ENCODE measurements around the gene CCDC141. TPM values are rescaled to one million over a fixed set of nuclear protein-coding genes. Genes with fewer than 3 reads are reported as not detected.
A peak's percentile ranks its signal among the peaks of the same experiment; 100 is the strongest.

Gene CCDC141
- total RNA-seq, 1 donor, result not detected

DNA sequence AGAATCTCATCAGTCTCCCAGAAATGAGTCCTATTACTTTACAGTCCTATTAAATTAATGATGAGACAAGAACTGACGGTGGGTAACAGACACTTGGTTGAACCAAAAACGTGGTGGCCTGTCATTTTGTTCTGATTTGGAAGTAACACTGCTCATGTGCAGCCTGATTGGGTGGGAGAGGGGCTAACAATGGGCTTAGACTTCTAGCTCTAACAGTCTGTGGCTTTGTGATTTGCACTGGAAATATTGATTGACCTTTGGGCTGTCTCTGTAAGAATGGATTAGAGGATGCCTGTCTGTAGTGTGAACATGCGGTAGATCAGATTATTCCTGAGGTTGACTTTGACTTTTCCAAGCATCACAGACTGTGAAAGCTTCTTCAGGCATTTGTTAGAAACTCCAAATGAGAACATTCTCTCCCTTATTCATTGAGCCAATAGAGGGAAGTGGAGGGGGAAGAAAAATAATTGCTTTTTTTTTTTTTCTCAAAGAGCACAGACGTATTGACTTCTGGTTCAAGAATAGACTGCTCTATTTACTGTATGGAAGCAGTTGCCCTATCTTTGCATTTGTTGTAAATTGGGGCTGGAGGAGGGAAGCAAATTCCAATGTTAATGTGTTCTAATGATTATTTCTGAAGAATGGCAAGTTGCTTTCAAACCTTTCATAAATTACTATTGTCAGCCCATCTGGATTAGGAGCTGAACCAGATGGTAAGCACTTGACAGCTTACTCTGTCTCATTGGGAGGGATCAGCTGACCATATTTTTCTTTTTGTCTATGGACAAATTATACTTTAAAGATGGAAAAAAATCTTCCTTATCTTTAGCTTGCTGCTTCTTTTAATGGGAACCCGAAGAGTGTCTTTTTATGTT, 156.9 kb downstream of the CCDC141 start:
- TF ChIP-seq, protein P1, sequence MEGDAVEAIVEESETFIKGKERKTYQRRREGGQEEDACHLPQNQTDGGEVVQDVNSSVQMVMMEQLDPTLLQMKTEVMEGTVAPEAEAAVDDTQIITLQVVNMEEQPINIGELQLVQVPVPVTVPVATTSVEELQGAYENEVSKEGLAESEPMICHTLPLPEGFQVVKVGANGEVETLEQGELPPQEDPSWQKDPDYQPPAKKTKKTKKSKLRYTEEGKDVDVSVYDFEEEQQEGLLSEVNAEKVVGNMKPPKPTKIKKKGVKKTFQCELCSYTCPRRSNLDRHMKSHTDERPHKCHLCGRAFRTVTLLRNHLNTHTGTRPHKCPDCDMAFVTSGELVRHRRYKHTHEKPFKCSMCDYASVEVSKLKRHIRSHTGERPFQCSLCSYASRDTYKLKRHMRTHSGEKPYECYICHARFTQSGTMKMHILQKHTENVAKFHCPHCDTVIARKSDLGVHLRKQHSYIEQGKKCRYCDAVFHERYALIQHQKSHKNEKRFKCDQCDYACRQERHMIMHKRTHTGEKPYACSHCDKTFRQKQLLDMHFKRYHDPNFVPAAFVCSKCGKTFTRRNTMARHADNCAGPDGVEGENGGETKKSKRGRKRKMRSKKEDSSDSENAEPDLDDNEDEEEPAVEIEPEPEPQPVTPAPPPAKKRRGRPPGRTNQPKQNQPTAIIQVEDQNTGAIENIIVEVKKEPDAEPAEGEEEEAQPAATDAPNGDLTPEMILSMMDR (IDR thresholded peaks at IDR 0.05; ENCODE audit: extremely low read depth, low read depth, low read length), result no peak
- DNase-seq (ENCODE audit: insufficient read length, low spot score, missing footprints), result no peak
- no peaks in the 10 kb centered on the region for H3K79me2 ChIP-seq (ENCODE audit: insufficient read depth, low read length)

DNA sequence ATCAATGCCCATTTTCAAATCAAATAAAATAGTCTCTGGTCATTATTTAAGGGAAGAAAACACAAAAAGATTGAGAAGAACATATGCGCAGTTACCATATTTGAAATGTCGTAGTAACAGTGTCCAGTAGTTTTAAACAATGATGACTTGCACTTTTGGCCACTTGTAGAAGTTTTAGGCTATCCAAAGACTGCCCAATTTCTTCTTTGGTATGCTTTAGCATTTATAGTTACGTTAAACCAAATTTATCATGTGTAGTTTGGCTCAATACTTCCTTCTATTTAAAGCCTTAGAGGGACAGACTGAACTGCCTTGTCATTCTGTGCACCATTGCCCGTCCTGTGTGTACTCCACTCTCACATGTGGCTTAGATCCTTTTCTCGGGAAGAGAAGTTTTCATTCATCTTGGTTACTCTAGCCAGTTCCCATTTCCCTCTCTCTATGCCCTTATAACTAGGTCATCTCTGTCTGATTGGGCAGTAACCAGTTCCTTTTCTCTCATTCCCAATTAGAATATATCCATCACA, 157.9 kb downstream of the CCDC141 start:
- no peaks in the 10 kb centered on the region for H4K20me1 ChIP-seq (ENCODE audit: insufficient read depth, low read length)
- peaks cover 5% of the 10 kb centered on the region for H3K4me1 ChIP-seq (ENCODE audit: insufficient read depth, low read length)
- DNase-seq (ENCODE audit: insufficient read length, low spot score, missing footprints), result no peak
- H3K27me3 ChIP-seq (ENCODE audit: insufficient read depth, low read length), result no peaks in the 10 kb centered on the region
- no peaks in the 10 kb centered on the region for H3K79me2 ChIP-seq (ENCODE audit: insufficient read depth, low read length)
- H3K27ac ChIP-seq (ENCODE audit: low read depth, low read length), result no peak overlapping the region
- peak overlapping the region; percentile 6 for H2AFZ ChIP-seq (ENCODE audit: low read length)
- no peak overlapping the region for H3K4me2 ChIP-seq (ENCODE audit: insufficient read depth, low read length)
- no peaks in the 10 kb centered on the region for H3K36me3 ChIP-seq (ENCODE audit: insufficient read depth, low read length)
- no peaks in the 10 kb centered on the region for H3K9me3 ChIP-seq (ENCODE audit: low read depth, low read length)
- no peak overlapping the region for H3K4me3 ChIP-seq (ENCODE audit: insufficient read depth, low read length)
- TF ChIP-seq, protein P1 (IDR thresholded peaks at IDR 0.05; ENCODE audit: extremely low read depth, low read depth, low read length), result no peak

More for the DNA sequence above, 156.9 kb downstream of the CCDC141 start:
- Histone ChIP-seq H3K27ac (ENCODE audit: low read depth, low read length) (no peak overlapping the region), H4K20me1 (ENCODE audit: insufficient read depth, low read length) (no peaks in the 10 kb centered on the region), H3K27me3 (ENCODE audit: insufficient read depth, low read length) (no peaks in the 10 kb centered on the region), H3K36me3 (ENCODE audit: insufficient read depth, low read length) (no peaks in the 10 kb centered on the region), H2AFZ (ENCODE audit: low read length) (peak overlapping the region; percentile 10), H3K4me1 (ENCODE audit: insufficient read depth, low read length) (peaks cover 5% of the 10 kb centered on the region), H3K4me2 (ENCODE audit: insufficient read depth, low read length) (no peak overlapping the region), H3K9me3 (ENCODE audit: low read depth, low read length) (no peaks in the 10 kb centered on the region), H3K4me3 (ENCODE audit: insufficient read depth, low read length) (no peak overlapping the region)

DNA sequence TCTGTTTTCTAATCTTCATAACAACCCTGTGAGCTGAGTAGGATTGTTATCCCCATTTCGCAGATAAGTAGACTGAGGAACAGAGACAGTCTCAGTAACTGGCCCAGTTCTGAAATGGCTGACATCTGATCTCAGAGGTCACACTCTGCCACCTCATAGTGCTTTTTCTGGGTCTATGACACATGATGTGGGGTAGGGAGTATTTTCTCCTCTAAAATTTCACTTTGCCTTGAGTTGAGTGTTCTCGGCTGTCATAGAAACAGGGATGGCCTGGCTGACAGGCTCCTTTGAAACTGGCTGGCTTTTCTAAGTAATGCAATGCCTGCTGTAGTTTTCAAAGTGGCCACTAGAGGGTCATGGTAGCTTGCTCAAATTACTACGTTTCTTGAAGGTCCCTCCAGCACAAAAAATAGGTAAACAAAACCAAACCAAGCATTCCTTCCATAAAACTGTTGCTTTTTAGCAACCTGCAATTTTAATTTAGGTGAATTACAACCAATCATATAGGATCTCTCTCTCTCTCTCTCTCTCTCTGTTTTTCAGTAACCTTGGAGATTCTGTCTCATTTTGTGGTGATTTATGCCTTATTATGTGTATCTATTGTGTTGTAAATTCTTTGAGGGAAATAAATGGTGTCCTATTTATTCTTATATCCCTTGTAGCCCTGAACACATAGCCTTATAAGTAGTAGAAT, 158.5 kb downstream of the CCDC141 start:
- Histone ChIP-seq H4K20me1 (ENCODE audit: insufficient read depth, low read length) (no peaks in the 10 kb centered on the region), H3K79me2 (ENCODE audit: insufficient read depth, low read length) (no peaks in the 10 kb centered on the region), H3K4me2 (ENCODE audit: insufficient read depth, low read length) (no peak overlapping the region), H3K4me3 (ENCODE audit: insufficient read depth, low read length) (no peak overlapping the region), H3K27ac (ENCODE audit: low read depth, low read length) (no peak overlapping the region), H3K4me1 (ENCODE audit: insufficient read depth, low read length) (peaks cover 5% of the 10 kb centered on the region), H3K36me3 (ENCODE audit: insufficient read depth, low read length) (no peaks in the 10 kb centered on the region), H2AFZ (ENCODE audit: low read length) (peak overlapping the region; percentile 15), H3K9me3 (ENCODE audit: low read depth, low read length) (no peaks in the 10 kb centered on the region), H3K27me3 (ENCODE audit: insufficient read depth, low read length) (no peaks in the 10 kb centered on the region)
- TF ChIP-seq, protein P1 (IDR thresholded peaks at IDR 0.05; ENCODE audit: extremely low read depth, low read depth, low read length), result peak; percentile 89
- peak; percentile 17 for DNase-seq (ENCODE audit: insufficient read length, low spot score, missing footprints)

DNA sequence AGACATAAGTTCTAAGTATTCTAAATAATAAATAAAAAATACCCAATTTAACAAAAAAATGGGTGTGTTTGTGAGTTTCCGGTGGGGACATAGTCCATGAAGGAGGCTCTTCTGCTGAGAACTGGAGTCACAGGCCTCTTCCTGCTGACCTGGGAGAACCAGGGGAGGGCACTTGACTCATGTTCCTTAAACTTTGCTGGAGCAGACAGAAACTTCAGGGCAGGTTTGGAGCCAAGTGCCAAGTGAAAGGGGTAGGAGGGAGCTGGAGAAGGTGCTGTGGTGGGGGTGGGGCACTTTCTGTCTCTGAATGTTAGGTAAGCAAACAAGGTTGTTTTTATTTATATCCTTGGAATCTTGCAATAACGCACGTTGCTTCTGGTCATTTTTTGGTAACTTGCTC, 163.9 kb downstream of the CCDC141 start:
- Histone ChIP-seq H3K27me3 (ENCODE audit: insufficient read depth, low read length) (no peaks in the 10 kb centered on the region), H2AFZ (ENCODE audit: low read length) (peak overlapping the region; percentile 52), H3K4me3 (ENCODE audit: insufficient read depth, low read length) (no peak overlapping the region), H4K20me1 (ENCODE audit: insufficient read depth, low read length) (no peaks in the 10 kb centered on the region), H3K36me3 (ENCODE audit: insufficient read depth, low read length) (no peaks in the 10 kb centered on the region), H3K4me2 (ENCODE audit: insufficient read depth, low read length) (no peak overlapping the region), H3K79me2 (ENCODE audit: insufficient read depth, low read length) (no peaks in the 10 kb centered on the region), H3K4me1 (ENCODE audit: insufficient read depth, low read length) (peaks cover 14% of the 10 kb centered on the region), H3K9me3 (ENCODE audit: low read depth, low read length) (no peaks in the 10 kb centered on the region), H3K27ac (ENCODE audit: low read depth, low read length) (no peak overlapping the region)
- no peak for DNase-seq (ENCODE audit: insufficient read length, low spot score, missing footprints)
- TF ChIP-seq, protein P1 (IDR thresholded peaks at IDR 0.05; ENCODE audit: extremely low read depth, low read depth, low read length), result no peak
